Stomach (tissue), 9 donors: ENCODE results near the gene AMY2B. TPM values are rescaled to one million over a fixed set of nuclear protein-coding genes. Genes with fewer than 3 reads are reported as not detected.
A peak's percentile ranks its signal among the peaks of the same experiment; 100 is the strongest.

Experiments
- DNase-seq, 2 donors: peaks; one replicate each; pipeline versions ENCODE4 v3.0.0 to v3.0.0-alpha.2; 2013 to 2019
- H3K27ac ChIP-seq, 5 donors: fragments of 200-600 bp in 4 of 5; sonication (generic) in 4 of 5; one replicate each; pipeline ENCODE4 v1.5.1; 2013 to 2019; ENCODE audit warnings: mild to moderate bottlenecking in 1 of 5, moderate library complexity in 1 of 5
- H3K27me3 ChIP-seq, 3 donors: fragments of 200-600 bp; sonication (generic); one replicate each; pipeline ENCODE4 v1.5.1; 2017 to 2019; ENCODE audit warnings: mixed run types in 1 of 3
- H3K36me3 ChIP-seq, 4 donors: fragments of 200-600 bp; sonication (generic); 1 replicate in 3 of 4; 2 replicates in 1 of 4; pipeline ENCODE4 v1.5.1; 2016 to 2019
- H3K4me1 ChIP-seq, 4 donors: fragments of 200-600 bp; sonication (generic); one replicate each; pipeline ENCODE4 v1.5.1; 2016 to 2019
- H3K4me3 ChIP-seq, 4 donors: fragments of 200-600 bp; sonication (generic) in 3 of 4; one replicate each; pipeline ENCODE4 v1.5.1; 2016 to 2019; ENCODE audit warnings: mild to moderate bottlenecking in 1 of 4
- H3K9me3 ChIP-seq, 4 donors: fragments of 200-600 bp; sonication (generic); one replicate each; pipeline ENCODE4 v1.5.1; 2016 to 2019
- CTCF ChIP-seq, 7 experiments: fragments of 450-650 bp in 4 of 7; fragments of 200-600 bp in 3 of 7; sonication (generic) in 3 of 7; IDR thresholded peaks; one replicate each; pipeline ENCODE4 v1.5.1; 2016 to 2019; ENCODE audit warnings: antibody characterized with exemption in 7 of 7, control low read depth in 2 of 7, mild to moderate bottlenecking in 1 of 7
- EP300 ChIP-seq: sonication (generic); formaldehyde crosslinking; IDR thresholded peaks from one replicate; pipeline ENCODE4 v1.6.1; 2017; ENCODE audit warnings: antibody characterized with exemption
- POLR2A ChIP-seq, 4 donors: fragments of 450-650 bp; IDR thresholded peaks; one replicate each; pipeline ENCODE4 v1.6.1; 2016; ENCODE audit warnings: antibody characterized with exemption in 4 of 4, control low read depth in 2 of 4, mild to moderate bottlenecking in 1 of 4, moderate library complexity in 1 of 4
- POLR2AphosphoS5 ChIP-seq, 3 donors: sonication (generic); formaldehyde crosslinking; IDR thresholded peaks; one replicate each; pipeline ENCODE4 v1.6.1; 2016; ENCODE audit warnings: antibody characterized with exemption in 3 of 3
- WGBS, 5 donors: extraction: QIAGEN DNeasy Blood & Tissue Kit in 3 of 5; methylation state at CpG; one replicate each; pipeline versions ENCODE4 v1.1.5 to v1.1.7; 2013 to 2018; 5-methylcytosine and 5-hydroxymethylcytosine counted together
- intact Hi-C: fragments of 100-400 bp; cut with DNase I; formaldehyde crosslinking; loops from one replicate; pipeline ENCODE4 v1.15.1; 2023; ENCODE audit warnings: low total_unique reads
- polyA plus RNA-seq, 3 donors: library from polyadenylated mRNA; stranded (reverse); fragments of 200-250 nt; gene quantifications; one replicate each; pipeline ENCODE4 v1.2.3, GENCODE V29; 2013
- total RNA-seq, 5 donors: library from RNA; depleted of rRNA; stranded (reverse); fragments of >200 nt; gene quantifications; one replicate each; pipeline versions ENCODE4 v1.1.0 to v1.2.3, GENCODE V29; 2014 to 2016
- donor health status: healthy with polysubstance abuse.
- donor health status: Bipolar disorder and iron deficiency.
- donor health status: healthy.

The AMY2B gene
- total and polyA plus RNA-seq, 8 donors = 2.0 to 91.0 (median 14.6) TPM

GRCh38 chr1:103527331-103527730 is 44.1 kb upstream of the AMY2B start:
- Histone ChIP-seq H3K4me3 (peak overlapping the region in 2 of 4 donors; percentile 75 to 80), H3K27ac (no peak overlapping the region), H3K9me3 (no peaks in the 10 kb centered on the region), H3K36me3 (peaks cover 0 to 21% (median 13%) of the 10 kb centered on the region in 4 donors), H3K4me1 (peaks cover 14 to 63% (median 43%) of the 10 kb centered on the region in 4 donors), H3K27me3 (no peaks in the 10 kb centered on the region)
- DNase-seq = no peak
- TF ChIP-seq POLR2AphosphoS5 (IDR thresholded peaks at IDR 0.05) (no peak), CTCF (IDR thresholded peaks at IDR 0.05) (no peak), POLR2A (IDR thresholded peaks at IDR 0.05) (no peak), EP300 (no peak)
- intact Hi-C loops = no loop called here
- WGBS, 5 donors = 52 to 58% (median 55%) methylated on average over 2 of the region's 2 CpGs

- H3K4me1 ChIP-seq = peaks cover 14 to 74% (median 49%) of the 10 kb centered on the region in 4 donors
- no peak overlapping the region for H3K4me3 ChIP-seq
- WGBS, 5 donors = 80 to 88% (median 84%) methylated on average over 8 of the region's 8 CpGs
- H3K27me3 ChIP-seq = no peaks in the 10 kb centered on the region
- no peak for TF ChIP-seq EP300
- no peaks in the 10 kb centered on the region for H3K9me3 ChIP-seq
- H3K27ac ChIP-seq = no peak overlapping the region
- intact Hi-C loops = no loop called here
- H3K36me3 ChIP-seq = peaks cover 0 to 36% (median 22%) of the 10 kb centered on the region in 4 donors
- DNase-seq = no peak
These were observed 41.6 kb upstream of the AMY2B start for GRCh38 chr1:103529746-103530145.

GRCh38 chr1:103538226-103538625 is 33.2 kb upstream of the AMY2B start:
- TF ChIP-seq POLR2AphosphoS5 (IDR thresholded peaks at IDR 0.05) = no peak
- no peak for TF ChIP-seq CTCF (IDR thresholded peaks at IDR 0.05)
- no peak for TF ChIP-seq EP300
- TF ChIP-seq POLR2A (IDR thresholded peaks at IDR 0.05) = no peak
- Histone ChIP-seq H3K27me3 (no peaks in the 10 kb centered on the region), H3K9me3 (no peaks in the 10 kb centered on the region), H3K4me1 (peaks cover 0 to 12% (median 5%) of the 10 kb centered on the region in 4 donors), H3K27ac (no peak overlapping the region), H3K36me3 (peaks cover 63 to 97% (median 94%) of the 10 kb centered on the region in 4 donors), H3K4me3 (no peak overlapping the region)
- WGBS, 5 donors = 79 to 96% (median 95%) methylated on average over 2 of the region's 2 CpGs
- DNase-seq = no peak
- intact Hi-C loops = no loop called here

GRCh38 chr1:103541431-103541830 is 30.0 kb upstream of the AMY2B start:
- 71 to 91% (median 75%) methylated on average over 3 of the region's 3 CpGs for WGBS, 5 donors
- no peak for TF ChIP-seq POLR2A (IDR thresholded peaks at IDR 0.05)
- Histone ChIP-seq H3K4me1 (no peaks in the 10 kb centered on the region), H3K4me3 (no peak overlapping the region), H3K9me3 (no peaks in the 10 kb centered on the region), H3K36me3 (peaks cover 57 to 98% (median 97%) of the 10 kb centered on the region in 4 donors), H3K27me3 (no peaks in the 10 kb centered on the region), H3K27ac (no peak overlapping the region)
- intact Hi-C loops = no loop called here
- no peak for DNase-seq

- Histone ChIP-seq H3K27me3 (no peaks in the 10 kb centered on the region), H3K4me3 (no peak overlapping the region), H3K9me3 (no peaks in the 10 kb centered on the region), H3K27ac (no peak overlapping the region), H3K36me3 (peaks cover 39 to 98% (median 96%) of the 10 kb centered on the region in 4 donors), H3K4me1 (no peaks in the 10 kb centered on the region)
- TF ChIP-seq EP300 = no peak
- no peak for TF ChIP-seq CTCF (IDR thresholded peaks at IDR 0.05)
- TF ChIP-seq POLR2A (IDR thresholded peaks at IDR 0.05) = no peak
- no peak for TF ChIP-seq POLR2AphosphoS5 (IDR thresholded peaks at IDR 0.05)
- WGBS, 5 donors = 88 to 100% (median 94%) methylated on average over 1 of the region's 1 CpG
- DNase-seq = no peak
- intact Hi-C loops = no loop called here
These were observed 24.9 kb upstream of the AMY2B start for GRCh38 chr1:103546496-103546895.
